SH-SY5Y (cell line): ENCODE results near the gene SPINK8.

Experiments
- GATA2 ChIP-seq: IDR thresholded peaks from 2 replicates; pipeline ENCODE4 v1.6.1; 2011; ENCODE audit warnings: mild to moderate bottlenecking, low read depth, low read length
- GATA3 ChIP-seq: IDR thresholded peaks from 2 replicates; pipeline ENCODE4 v1.6.1; 2011; ENCODE audit warnings: low read depth, mild to moderate bottlenecking, low read length, moderate library complexity

DNA sequence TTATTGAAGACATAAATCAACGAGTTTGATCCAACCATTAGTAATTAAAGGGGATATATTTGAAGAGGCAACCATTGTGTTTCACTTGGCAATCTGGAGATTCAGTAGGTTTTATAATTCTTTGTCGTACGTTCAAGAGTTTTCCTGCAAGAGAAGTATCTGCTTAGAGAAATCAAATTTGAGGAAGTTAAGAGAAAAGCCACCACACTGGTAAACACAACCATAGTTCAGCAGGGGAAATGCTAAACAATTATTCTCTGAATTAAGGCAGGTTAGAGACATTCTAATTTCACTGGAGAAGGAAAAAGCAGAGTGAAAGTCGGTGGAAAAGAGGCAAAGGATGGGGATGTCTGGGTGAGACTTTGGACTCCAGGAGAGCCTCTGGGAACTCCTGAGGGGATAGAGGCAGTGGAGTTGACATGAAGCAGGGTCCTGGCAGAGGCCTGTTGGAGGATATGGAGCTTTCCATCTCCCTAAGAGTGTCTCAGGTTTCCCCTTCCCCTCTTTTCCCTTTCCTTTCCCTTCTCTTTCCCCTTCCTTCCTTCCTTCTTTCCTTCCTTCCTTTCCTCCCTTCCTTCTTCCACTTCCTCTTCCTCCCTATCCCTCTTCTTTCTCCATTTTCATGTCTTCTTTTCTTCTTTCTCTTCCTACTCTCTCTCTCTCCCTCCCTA is 26.5 kb downstream of the SPINK8 start:
- no peak for TF ChIP-seq GATA2
- TF ChIP-seq GATA3: no peak
